Common myeloid progenitor, CD34-positive (primary cell): ENCODE results near the gene SAMD11.

Source experiments
- CTCF ChIA-PET: fragments of 350-600 bp; sonication (Branson Sonifier 250); formaldehyde crosslinking; loops from one replicate; lab custom pipeline; 2021; ENCODE audit warnings: antibody characterized with exemption; lab: Charles Lee
- POLR2A ChIA-PET: fragments of 350-600 bp; sonication (Branson Sonifier 250); formaldehyde crosslinking; loops from one replicate; lab custom pipeline; 2021; ENCODE audit warnings: antibody characterized with exemption; lab: Charles Lee
- DNase-seq, 3 donors: peaks; one replicate each; pipeline versions ENCODE4 v3.0.0 to v3.0.0-alpha.2; 2013
- H3K27ac ChIP-seq, 2 experiments: 1 replicate in 1 of 2; 2 replicates in 1 of 2; pipeline ENCODE4 v1.7.0; 2013; ENCODE audit warnings: inconsistent platforms in 2 of 2, low read length in 2 of 2, mild to moderate bottlenecking in 2 of 2, low read depth in 1 of 2, moderate library complexity in 1 of 2; ENCODE audit not compliant: severe bottlenecking in 2 of 2, insufficient read depth in 1 of 2, poor library complexity in 1 of 2
- H3K27me3 ChIP-seq, 5 experiments: replicated peaks in 2 of 5; 1 replicate in 3 of 5; 2 replicates in 2 of 5; pipeline versions ENCODE4 v1.6.1 to v1.7.0; 2013; ENCODE audit warnings: low read length in 4 of 5, mild to moderate bottlenecking in 2 of 5, moderate library complexity in 2 of 5, inconsistent platforms in 1 of 5; ENCODE audit not compliant: insufficient read depth in 5 of 5, control insufficient read depth in 4 of 5
- H3K36me3 ChIP-seq, 4 experiments: 1 replicate in 2 of 4; 2 replicates in 2 of 4; pipeline versions ENCODE4 v1.6.1 to v1.7.0; 2013; ENCODE audit warnings: low read length in 3 of 4, control low read depth in 1 of 4, mild to moderate bottlenecking in 1 of 4; ENCODE audit not compliant: control insufficient read depth in 4 of 4, insufficient read depth in 4 of 4
- H3K4me1 ChIP-seq, 4 experiments: 1 replicate in 3 of 4; 2 replicates in 1 of 4; pipeline versions ENCODE4 v1.6.1 to v1.7.1; 2013; ENCODE audit warnings: low read length in 3 of 4, mild to moderate bottlenecking in 3 of 4, control low read depth in 1 of 4, inconsistent platforms in 1 of 4, moderate library complexity in 1 of 4; ENCODE audit not compliant: control insufficient read depth in 4 of 4, insufficient read depth in 4 of 4; ENCODE audit errors: control extremely low read depth in 1 of 4
- H3K4me3 ChIP-seq, 7 experiments: 1 replicate in 4 of 7; 2 replicates in 3 of 7; pipeline versions ENCODE4 v1.5.1 to v1.7.0; 2013; ENCODE audit warnings: mild to moderate bottlenecking in 7 of 7, low read length in 6 of 7, moderate library complexity in 6 of 7, inconsistent platforms in 2 of 7, low read depth in 2 of 7, control low read depth in 1 of 7; ENCODE audit not compliant: insufficient read depth in 4 of 7, control insufficient read depth in 1 of 7; ENCODE audit errors: extremely low read depth in 1 of 7
- H3K9me3 ChIP-seq, 5 experiments: 1 replicate in 4 of 5; 2 replicates in 1 of 5; pipeline versions ENCODE4 v1.6.1 to v1.7.1; 2013; ENCODE audit warnings: low read length in 4 of 5, mild to moderate bottlenecking in 2 of 5, inconsistent platforms in 1 of 5, low read depth in 1 of 5, moderate library complexity in 1 of 5; ENCODE audit not compliant: control insufficient read depth in 4 of 5, insufficient read depth in 2 of 5; ENCODE audit errors: control extremely low read depth in 1 of 5
- WGBS: methylation state at CpG from one replicate; pipeline ENCODE4 v1.1.5; 2013; ENCODE audit not compliant: insufficient coverage; 5-methylcytosine and 5-hydroxymethylcytosine counted together

Gene SAMD11

DNA sequence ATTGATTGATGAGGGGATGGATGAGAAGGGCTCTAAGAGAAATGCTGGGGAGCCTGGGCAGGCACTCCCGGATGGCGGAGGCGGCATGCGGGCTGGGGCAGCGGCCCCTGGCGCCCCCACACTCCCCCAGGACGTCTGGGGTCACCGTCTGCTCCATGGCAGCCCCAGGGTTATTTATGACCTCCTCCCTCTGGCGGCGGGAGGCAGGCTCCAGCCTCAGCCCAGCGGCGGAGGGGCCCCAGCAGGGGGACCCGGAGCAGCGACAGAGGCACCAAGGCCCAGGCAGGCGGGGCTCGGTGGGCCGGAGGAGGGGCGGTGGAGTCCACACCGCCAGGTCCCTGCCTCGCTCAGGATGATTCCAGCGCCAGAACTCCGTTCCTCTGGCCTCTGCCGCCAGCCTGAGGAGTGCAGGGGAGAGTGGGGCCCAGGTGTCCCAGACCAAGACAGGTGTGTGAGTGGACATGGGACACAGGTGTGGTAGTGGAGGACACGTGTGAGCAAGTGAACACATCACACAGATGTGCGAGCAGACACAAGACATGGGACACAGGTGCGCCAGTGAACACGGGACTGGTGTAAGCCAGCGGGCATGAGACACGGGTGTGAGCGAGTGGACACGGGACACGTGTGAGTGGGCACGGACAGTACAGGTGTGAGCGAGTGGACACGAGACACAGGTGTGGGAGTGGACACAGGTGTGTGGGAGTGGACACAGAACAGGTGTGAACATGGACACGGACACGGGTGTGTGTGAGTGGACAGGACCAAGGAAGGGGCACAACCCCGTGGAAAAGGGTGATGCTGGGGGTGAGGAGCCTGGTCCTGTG lies 2.5 kb upstream of the SAMD11 start:
- peak; percentile 77 to 88 (median 87) for DNase-seq
- H3K9me3 ChIP-seq: no peaks in the 10 kb centered on the region
- no peaks in the 10 kb centered on the region for H3K36me3 ChIP-seq
- peak overlapping the region in 4 of 7 experiments; percentile 6 to 42 (median 30) for H3K4me3 ChIP-seq
- H3K27ac ChIP-seq: no peak overlapping the region
- H3K4me1 ChIP-seq: peaks cover 0 to 74% (median 62%) of the 10 kb centered on the region in 4 experiments
- peaks cover 0 to 50% (median 14%) of the 10 kb centered on the region in 5 experiments for H3K27me3 ChIP-seq
- 37% methylated on average over 29 of the region's 38 CpGs for WGBS
- POLR2A ChIA-PET: no interaction called here
- CTCF ChIA-PET: interaction anchor here (1.5 to 3.7 kb wide), 2 partner anchors 9 to 16 kb away, joined by 5 to 23 read pairs; no protein-coding TSS in a partner anchor

DNA sequence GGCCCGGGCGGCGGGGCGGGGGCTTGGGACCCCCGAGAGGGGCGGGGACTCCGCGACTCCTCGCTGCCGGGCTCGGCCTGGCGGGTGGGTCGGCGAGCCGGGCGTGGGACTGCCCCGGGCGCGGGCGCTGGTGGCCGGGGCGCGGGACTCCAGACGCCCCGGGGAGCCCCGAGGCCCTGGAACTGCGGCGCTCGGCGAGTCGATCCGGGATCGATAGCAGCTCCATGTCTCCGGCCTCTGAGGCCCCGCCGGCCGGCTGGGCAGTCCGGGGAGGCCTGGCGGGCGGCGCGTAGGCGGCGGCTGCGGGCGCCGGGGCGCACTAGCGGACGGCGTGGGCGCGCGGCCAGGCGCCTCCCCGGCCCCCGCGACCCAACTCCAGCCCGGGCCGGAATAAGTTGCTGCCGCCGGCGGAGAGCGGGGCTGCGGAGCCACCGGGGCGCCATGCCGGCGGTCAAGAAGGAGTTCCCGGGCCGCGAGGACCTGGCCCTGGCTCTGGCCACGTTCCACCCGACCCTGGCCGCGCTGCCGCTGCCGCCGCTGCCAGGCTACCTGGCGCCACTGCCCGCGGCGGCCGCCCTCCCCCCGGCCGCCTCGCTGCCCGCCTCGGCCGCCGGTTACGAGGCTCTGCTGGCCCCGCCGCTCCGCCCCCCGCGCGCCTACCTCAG lies 400 bp downstream of the SAMD11 start:
- ChIA-PET POLR2A (interaction anchor here (0.6 kb wide), 1 partner anchor 20 kb away, joined by 3 read pairs; no protein-coding TSS in a partner anchor), CTCF (interaction anchor here (1.5 to 3.3 kb wide), 2 partner anchors 17 to 19 kb away, joined by 4 to 15 read pairs; no protein-coding TSS in a partner anchor)
- Histone ChIP-seq H3K27me3 (peaks cover 0 to 74% (median 20%) of the 10 kb centered on the region in 5 experiments), H3K4me3 (peak overlapping the region in 6 of 7 experiments; percentile 23 to 71 (median 57)), H3K9me3 (no peaks in the 10 kb centered on the region), H3K27ac (no peak overlapping the region), H3K4me1 (peaks cover 0 to 60% (median 51%) of the 10 kb centered on the region in 4 experiments), H3K36me3 (no peaks in the 10 kb centered on the region)
- no peak for DNase-seq
- WGBS: under 1% methylated on average over 91 of the region's 98 CpGs

DNA sequence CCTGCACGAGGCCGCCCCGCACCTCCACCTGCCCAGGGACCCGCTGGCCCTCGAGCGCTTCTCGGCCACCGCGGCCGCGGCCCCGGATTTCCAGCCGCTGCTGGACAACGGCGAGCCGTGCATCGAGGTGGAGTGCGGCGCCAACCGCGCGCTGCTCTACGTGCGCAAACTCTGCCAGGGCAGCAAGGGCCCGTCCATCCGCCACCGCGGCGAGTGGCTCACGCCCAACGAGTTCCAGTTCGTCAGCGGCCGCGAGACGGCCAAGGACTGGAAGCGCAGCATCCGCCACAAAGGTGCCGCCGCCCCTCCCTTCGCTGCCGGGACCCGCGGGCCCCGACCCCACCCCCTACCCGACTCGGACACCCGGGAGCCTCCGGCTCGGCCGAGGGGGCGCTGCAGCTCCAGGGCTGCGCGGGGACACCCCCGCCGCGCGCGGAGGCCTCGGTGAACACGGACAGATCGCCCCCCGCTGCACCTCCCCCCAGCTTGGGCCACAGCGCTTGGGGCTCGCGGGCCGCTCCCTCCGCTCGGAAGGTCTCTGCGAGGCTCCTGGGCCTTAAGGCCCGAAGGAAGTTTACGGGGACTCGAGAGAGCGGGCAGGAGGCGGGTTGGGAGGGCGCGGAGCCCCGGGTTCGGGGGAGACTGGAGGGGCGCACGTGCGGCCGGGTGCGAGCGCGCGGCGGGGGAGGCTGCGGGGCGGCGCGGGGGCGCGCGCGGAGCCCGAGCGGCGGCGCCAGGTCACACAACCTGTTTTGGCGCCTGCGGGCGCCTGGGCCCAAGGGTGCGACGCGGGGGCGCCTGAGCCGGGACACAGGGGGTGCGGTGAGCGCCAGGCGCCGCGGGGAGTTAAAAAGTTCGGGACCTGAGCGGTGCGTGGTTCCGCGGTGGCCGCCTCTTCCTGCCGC lies 1.2 kb downstream of the SAMD11 start:
- Histone ChIP-seq H3K27ac (no peak overlapping the region), H3K27me3 (peaks cover 0 to 76% (median 20%) of the 10 kb centered on the region in 5 experiments), H3K36me3 (no peaks in the 10 kb centered on the region), H3K9me3 (no peaks in the 10 kb centered on the region), H3K4me3 (peak overlapping the region in 6 of 7 experiments; percentile 23 to 71 (median 57)), H3K4me1 (peaks cover 0 to 59% (median 51%) of the 10 kb centered on the region in 4 experiments)
- ChIA-PET POLR2A (interaction anchor here (0.6 kb wide), 1 partner anchor 19 kb away, joined by 3 read pairs; no protein-coding TSS in a partner anchor), CTCF (interaction anchor here (3.3 kb wide), 1 partner anchor 20 kb away, joined by 15 read pairs; no protein-coding TSS in a partner anchor)
- peak in 1 of 3 donors; percentile 47 for DNase-seq
- under 1% methylated on average over 105 of the region's 120 CpGs for WGBS

DNA sequence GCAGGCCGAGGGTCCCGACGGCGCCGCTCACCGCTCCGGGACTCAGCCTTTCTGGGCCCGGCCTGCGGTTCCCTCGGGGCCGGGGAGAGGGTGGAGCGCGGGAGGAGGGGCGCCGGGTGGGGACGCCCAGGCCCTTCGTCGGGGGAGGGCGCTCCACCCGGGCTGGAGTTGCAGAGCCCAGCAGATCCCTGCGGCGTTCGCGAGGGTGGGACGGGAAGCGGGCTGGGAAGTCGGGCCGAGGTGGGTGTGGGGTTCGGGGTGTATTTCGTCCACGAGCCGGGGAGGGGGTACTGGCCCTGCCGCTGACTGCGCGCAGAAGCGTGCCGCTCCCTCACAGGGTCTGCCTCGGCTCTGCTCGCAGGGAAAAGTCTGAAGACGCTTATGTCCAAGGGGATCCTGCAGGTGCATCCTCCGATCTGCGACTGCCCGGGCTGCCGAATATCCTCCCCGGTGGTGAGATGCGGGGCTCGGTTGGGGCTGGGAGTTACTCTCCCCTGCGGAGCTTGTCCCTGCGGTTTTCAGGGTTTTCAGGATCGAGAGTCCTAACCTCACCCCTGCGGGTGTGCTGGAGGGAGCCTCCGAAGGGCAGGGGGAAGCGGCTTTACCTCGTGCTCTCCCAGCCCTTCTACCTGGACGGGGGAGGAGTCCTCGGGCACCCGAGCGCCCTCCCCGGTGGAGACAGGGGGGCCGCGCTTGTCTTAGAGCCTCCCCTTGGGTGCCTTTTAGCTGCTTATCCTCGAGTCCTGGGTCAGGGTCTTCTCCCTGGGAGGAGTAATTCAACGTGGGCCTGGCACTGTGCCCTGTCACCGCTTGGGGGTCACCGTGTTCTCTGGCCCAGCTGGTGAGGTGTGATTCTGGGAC lies 2.1 kb downstream of the SAMD11 start:
- no peaks in the 10 kb centered on the region for H3K9me3 ChIP-seq
- WGBS: 7% methylated on average over 50 of the region's 65 CpGs
- peaks cover 0 to 50% (median 43%) of the 10 kb centered on the region in 4 experiments for H3K4me1 ChIP-seq
- peak overlapping the region in 3 of 7 experiments; percentile 28 to 71 (median 53) for H3K4me3 ChIP-seq
- no peak overlapping the region for H3K27ac ChIP-seq
- ChIA-PET CTCF (interaction anchor here (1.0 to 1.6 kb wide), 3 partner anchors 11 to 28 kb away, joined by 3 to 8 read pairs (median 3); no protein-coding TSS in a partner anchor), POLR2A (no interaction called here)
- H3K27me3 ChIP-seq: peaks cover 0 to 73% (median 20%) of the 10 kb centered on the region in 5 experiments
- DNase-seq: peak in 1 of 3 donors; percentile 48
- H3K36me3 ChIP-seq: no peaks in the 10 kb centered on the region

- H3K27ac ChIP-seq: no peak overlapping the region
- H3K9me3 ChIP-seq: no peaks in the 10 kb centered on the region
- POLR2A ChIA-PET: no interaction called here
- H3K27me3 ChIP-seq: peaks cover 0 to 72% (median 20%) of the 10 kb centered on the region in 5 experiments
- H3K4me1 ChIP-seq: peaks cover 0 to 38% (median 36%) of the 10 kb centered on the region in 4 experiments
- CTCF ChIA-PET: interaction anchor here (1.6 kb wide), 1 partner anchor 11 kb away, joined by 8 read pairs; no protein-coding TSS in a partner anchor
- 78% methylated on average over 9 of the region's 9 CpGs for WGBS
- no peak overlapping the region for H3K4me3 ChIP-seq
- no peaks in the 10 kb centered on the region for H3K36me3 ChIP-seq
- no peak for DNase-seq
Observed at GRCh38 chr1:927234-927633, 3.5 kb downstream of the SAMD11 start.
